HFFc6 (cell line): Measurements from ENCODE around the gene CMIP. TPM values are rescaled to one million over a fixed set of nuclear protein-coding genes. Genes with fewer than 3 reads are reported as not detected.
A peak's percentile ranks its signal among the peaks of the same experiment; 100 is the strongest.

Experiments used
- DNase-seq: peaks from one replicate; pipeline ENCODE4 v3.0.0-alpha.2; 2018
- H3K27ac Mint-ChIP-seq: 2 replicates; pipeline ENCODE4 v1.8.0; 2020; ENCODE audit warnings: mild to moderate bottlenecking, mixed read lengths
- H3K27me3 Mint-ChIP-seq: 2 replicates; pipeline ENCODE4 v1.8.0; 2021; ENCODE audit warnings: mild to moderate bottlenecking, moderate library complexity, mixed read lengths; ENCODE audit not compliant: insufficient read depth
- H3K36me3 Mint-ChIP-seq: 2 replicates; pipeline ENCODE4 v1.8.0; 2021; ENCODE audit warnings: low read depth, mixed read lengths
- H3K4me1 Mint-ChIP-seq: 2 replicates; pipeline ENCODE4 v1.8.0; 2020; ENCODE audit warnings: low read depth, mixed read lengths
- H3K4me3 Mint-ChIP-seq: 2 replicates; pipeline ENCODE4 v1.8.0; 2020; ENCODE audit warnings: mild to moderate bottlenecking, moderate library complexity, mixed read lengths
- H3K9me3 Mint-ChIP-seq: 2 replicates; pipeline ENCODE4 v1.8.0; 2020; ENCODE audit warnings: mild to moderate bottlenecking, mixed read lengths
- CTCF ChIP-seq: fragments of 200-600 bp; sonication (generic); IDR thresholded peaks from 2 replicates; pipeline ENCODE4 v1.5.0; 2021; ENCODE audit warnings: antibody characterized with exemption, mild to moderate bottlenecking
- total RNA-seq, 6 experiments: library from RNA; stranded (reverse); fragmentation: NEBNext Ultra II Directional; extraction: Animal tissue kit (Norgen Biotek cat#: 25700); gene quantifications; 2 replicates in 1 of 6; 3 replicates in 5 of 6; pipeline ENCODE4 v1.2.3, GENCODE V29; 2021

CMIP gene
- total RNA-seq, 6 experiments from 2014 or later = 35.9 to 48.0 (median 43.5) TPM

- H3K9me3 Mint-ChIP-seq = no peaks in the 10 kb centered on the region
- no peak for TF ChIP-seq CTCF
- H3K27ac Mint-ChIP-seq = no peak overlapping the region
- H3K4me3 Mint-ChIP-seq = no peak overlapping the region
- H3K4me1 Mint-ChIP-seq = peaks cover 19% of the 10 kb centered on the region
- no peak for DNase-seq
- peaks cover 10% of the 10 kb centered on the region for H3K27me3 Mint-ChIP-seq
- H3K36me3 Mint-ChIP-seq = no peaks in the 10 kb centered on the region
Measured at GRCh38 chr16:81733295-81733694, 288.7 kb downstream of the CMIP start.

DNA sequence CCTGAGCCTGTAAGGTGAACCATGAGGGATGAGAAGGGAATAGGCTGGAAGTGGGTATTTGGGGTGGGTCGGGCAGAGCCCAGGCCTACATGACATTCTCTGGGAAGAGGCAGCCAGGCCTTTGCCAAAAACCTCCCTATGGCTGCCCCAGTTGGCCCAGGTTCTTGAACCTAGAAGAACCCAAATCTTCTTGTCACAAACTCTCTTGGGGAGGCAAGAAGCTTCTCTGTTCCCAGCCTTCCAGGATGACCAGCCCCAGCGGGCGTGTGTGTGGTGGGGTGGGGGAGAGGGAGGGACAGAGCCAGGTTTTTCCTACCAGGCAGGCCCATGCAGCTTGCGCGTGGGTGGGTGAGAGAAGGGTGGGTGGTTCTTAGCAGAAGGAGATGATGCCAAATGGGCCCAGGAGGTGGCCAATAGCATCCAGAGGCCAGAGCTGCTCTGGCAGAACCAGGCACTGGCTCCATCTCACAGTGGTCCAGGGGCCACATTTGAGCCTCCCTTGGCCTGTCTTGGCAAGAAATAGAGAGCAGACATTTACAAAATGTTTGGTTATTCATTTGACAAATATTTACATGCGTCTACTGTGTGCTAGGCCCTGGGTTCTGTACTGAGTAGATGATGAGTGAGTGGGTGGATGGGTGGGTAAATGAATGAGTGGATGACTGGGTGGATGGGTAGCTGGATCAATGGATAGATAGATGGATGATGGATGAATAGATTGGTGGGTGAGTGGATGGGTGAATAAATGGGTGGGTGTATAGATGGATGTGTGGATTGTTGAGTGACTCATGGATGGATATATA lies 290.2 kb downstream of the CMIP start:
- TF ChIP-seq CTCF = no peak
- no peaks in the 10 kb centered on the region for H3K36me3 Mint-ChIP-seq
- peaks cover 12% of the 10 kb centered on the region for H3K4me1 Mint-ChIP-seq
- peaks cover 3% of the 10 kb centered on the region for H3K27me3 Mint-ChIP-seq
- H3K4me3 Mint-ChIP-seq = no peak overlapping the region
- DNase-seq = no peak
- H3K27ac Mint-ChIP-seq = no peak overlapping the region
- H3K9me3 Mint-ChIP-seq = no peaks in the 10 kb centered on the region

- peak overlapping the region; percentile 74 for H3K4me3 Mint-ChIP-seq
- peak; percentile 53 for DNase-seq
- no peaks in the 10 kb centered on the region for H3K9me3 Mint-ChIP-seq
- no peak overlapping the region for H3K27ac Mint-ChIP-seq
- no peaks in the 10 kb centered on the region; the same call in 1 of the 2 replicates for H3K4me1 Mint-ChIP-seq
- H3K36me3 Mint-ChIP-seq = no peaks in the 10 kb centered on the region
- peaks cover under 1% of the 10 kb centered on the region; the same call in 1 of the 2 replicates for H3K27me3 Mint-ChIP-seq
- TF ChIP-seq CTCF = peak; percentile 94
Measured at GRCh38 chr16:81737885-81738536, 293.4 kb downstream of the CMIP start.

- no peaks in the 10 kb centered on the region for H3K36me3 Mint-ChIP-seq
- no peaks in the 10 kb centered on the region; the same call in 1 of the 2 replicates for H3K4me1 Mint-ChIP-seq
- no peak overlapping the region for H3K27ac Mint-ChIP-seq
- H3K4me3 Mint-ChIP-seq = no peak overlapping the region
- no peak for DNase-seq
- peaks cover 1% of the 10 kb centered on the region; the same call in 1 of the 2 replicates for H3K27me3 Mint-ChIP-seq
- no peaks in the 10 kb centered on the region for H3K9me3 Mint-ChIP-seq
- TF ChIP-seq CTCF = no peak
Measured at GRCh38 chr16:81738783-81739496, 294.3 kb downstream of the CMIP start.

- DNase-seq = no peak
- Mint-ChIP-seq H3K36me3 (no peaks in the 10 kb centered on the region), H3K4me1 (no peaks in the 10 kb centered on the region; the same call in 1 of the 2 replicates), H3K27ac (no peak overlapping the region), H3K4me3 (no peak overlapping the region), H3K27me3 (peaks cover 1% of the 10 kb centered on the region; the same call in 1 of the 2 replicates), H3K9me3 (no peaks in the 10 kb centered on the region)
- no peak for TF ChIP-seq CTCF
Measured at GRCh38 chr16:81739503-81739902, 294.9 kb downstream of the CMIP start.
